HEK293T (cell line): ENCODE measurements around the gene NFE2L3.
"Not testable (repeated sequence)": the region's sequence is repeated elsewhere in the genome, so short reads cannot be mapped to it uniquely, and the experiment has no call there.

Experiments used
- CTCF ChIA-PET: fragments of 350-600 bp; formaldehyde crosslinking; extraction: SDS; loops from one replicate; lab custom pipeline; 2021; ENCODE audit warnings: antibody characterized with exemption, inconsistent platforms; lab: Yijun Ruan, JAX
- POLR2A ChIA-PET: fragments of 350-600 bp; formaldehyde crosslinking; extraction: SDS; loops from one replicate; lab custom pipeline; 2020; ENCODE audit warnings: antibody characterized with exemption, inconsistent platforms; lab: Yijun Ruan, JAX
- DNase-seq: peaks from one replicate; pipeline ENCODE4 v3.0.0; 2012; ENCODE audit warnings: mixed read lengths; ENCODE audit errors: extremely low spot score
- ARNT ChIP-seq: fragments of 450-650 bp; IDR thresholded peaks from 2 replicates; pipeline ENCODE4 v1.6.1; 2017; ENCODE audit warnings: mild to moderate bottlenecking
- BHLHE40 ChIP-seq: fragments of 450-650 bp; IDR thresholded peaks from 2 replicates; pipeline ENCODE4 v1.6.1; 2016; ENCODE audit warnings: mild to moderate bottlenecking, moderate library complexity, borderline replicate concordance
- CTBP1 ChIP-seq: fragments of 450-650 bp; IDR thresholded peaks from 2 replicates; pipeline ENCODE4 v1.6.1; 2016; ENCODE audit warnings: borderline replicate concordance
- ELF4 ChIP-seq: fragments of 450-650 bp; IDR thresholded peaks from 2 replicates; pipeline ENCODE4 v1.6.1; 2017; ENCODE audit warnings: antibody characterized with exemption
- FOXA1 ChIP-seq: fragments of 450-650 bp; IDR thresholded peaks from 2 replicates; pipeline ENCODE4 v1.6.1; 2016; ENCODE audit warnings: mild to moderate bottlenecking
- FOXK2 ChIP-seq: fragments of 450-650 bp; IDR thresholded peaks from 2 replicates; pipeline ENCODE4 v1.6.1; 2016; ENCODE audit warnings: mild to moderate bottlenecking
- HDGF ChIP-seq: fragments of 450-650 bp; IDR thresholded peaks from 2 replicates; pipeline ENCODE4 v1.6.1; 2017; ENCODE audit warnings: antibody characterized with exemption, borderline replicate concordance
- L3MBTL2 ChIP-seq: fragments of 450-650 bp; conservative IDR thresholded peaks from 2 replicates; pipeline ENCODE4 v1.6.1; 2016; ENCODE audit warnings: mild to moderate bottlenecking
- LEF1 ChIP-seq: fragments of 450-650 bp; IDR thresholded peaks from 2 replicates; pipeline ENCODE4 v1.6.1; 2017; ENCODE audit warnings: mild to moderate bottlenecking, borderline replicate concordance
- NFRKB ChIP-seq: fragments of 450-650 bp; IDR thresholded peaks from 2 replicates; pipeline ENCODE4 v1.6.1; 2016; ENCODE audit warnings: mild to moderate bottlenecking, moderate library complexity
- SUZ12 ChIP-seq: fragments of 450-650 bp; IDR thresholded peaks from 2 replicates; pipeline ENCODE4 v1.6.1; 2016; ENCODE audit warnings: mild to moderate bottlenecking
- TARDBP ChIP-seq: fragments of 450-650 bp; IDR thresholded peaks from 2 replicates; pipeline ENCODE4 v1.6.1; 2016
- ZNF384 ChIP-seq: fragments of 450-650 bp; IDR thresholded peaks from 2 replicates; pipeline ENCODE4 v1.6.1; 2016
- TF ChIP-seq, protein P1 (sequence below): fragments of 450-650 bp; IDR thresholded peaks from 2 replicates; pipeline ENCODE4 v1.6.1; 2016

NFE2L3 gene

GRCh38 chr7:26181474-26182227 is 29.7 kb downstream of the NFE2L3 start:
- CTCF ChIA-PET: interaction anchor here (0.6 to 1.1 kb wide), 2 partner anchors 103 to 184 kb away, joined by 3 read pairs; no protein-coding TSS in a partner anchor
- POLR2A ChIA-PET: interaction anchor here (1.3 to 1.9 kb wide), 2 partner anchors 30 to 83 kb away, joined by 3 to 9 read pairs; partner anchors contain the start of gene NFE2L3
- no peak for DNase-seq
- TF ChIP-seq HDGF: no peak

DNA sequence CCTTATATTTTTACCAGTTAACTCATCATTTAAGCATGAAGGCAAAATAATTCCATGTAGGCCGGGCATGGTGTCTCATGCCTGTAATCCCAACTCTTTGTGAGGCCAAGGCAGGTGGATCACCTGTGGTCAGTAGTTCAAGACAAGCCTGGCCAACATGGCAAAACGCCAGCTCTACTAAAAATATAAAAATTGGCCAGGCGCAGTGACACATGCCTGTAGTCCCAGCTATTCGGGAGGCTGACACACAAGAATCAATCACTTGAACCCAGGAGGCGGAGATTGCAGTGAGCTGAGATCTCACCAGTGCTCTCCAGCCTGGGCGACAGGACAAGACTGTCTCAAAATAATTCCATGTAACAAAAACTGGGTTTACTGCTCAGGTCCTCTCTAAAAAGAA is 30.3 kb downstream of the NFE2L3 start:
- ChIA-PET POLR2A (interaction anchor here (1.1 to 1.9 kb wide), 3 partner anchors 27 to 84 kb away, joined by 3 to 9 read pairs (median 3); partner anchors contain the start of gene NFE2L3), CTCF (interaction anchor here (0.6 to 1.2 kb wide), 4 partner anchors 91 to 183 kb away, joined by 3 to 7 read pairs (median 4); no protein-coding TSS in a partner anchor)
- TF ChIP-seq NFRKB (no peak), L3MBTL2 (no peak), FOXA1 (no peak), ZNF384 (no peak), LEF1 (no peak), HDGF (no peak), ELF4 (no peak), CTBP1 (no peak), ARNT (no peak), BHLHE40 (no peak), TARDBP (no peak), FOXK2 (no peak)
- TF ChIP-seq, protein P1, sequence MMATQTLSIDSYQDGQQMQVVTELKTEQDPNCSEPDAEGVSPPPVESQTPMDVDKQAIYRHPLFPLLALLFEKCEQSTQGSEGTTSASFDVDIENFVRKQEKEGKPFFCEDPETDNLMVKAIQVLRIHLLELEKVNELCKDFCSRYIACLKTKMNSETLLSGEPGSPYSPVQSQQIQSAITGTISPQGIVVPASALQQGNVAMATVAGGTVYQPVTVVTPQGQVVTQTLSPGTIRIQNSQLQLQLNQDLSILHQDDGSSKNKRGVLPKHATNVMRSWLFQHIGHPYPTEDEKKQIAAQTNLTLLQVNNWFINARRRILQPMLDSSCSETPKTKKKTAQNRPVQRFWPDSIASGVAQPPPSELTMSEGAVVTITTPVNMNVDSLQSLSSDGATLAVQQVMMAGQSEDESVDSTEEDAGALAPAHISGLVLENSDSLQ: no peak; the same call in 1 of the 2 replicates
- no peak for DNase-seq

DNA sequence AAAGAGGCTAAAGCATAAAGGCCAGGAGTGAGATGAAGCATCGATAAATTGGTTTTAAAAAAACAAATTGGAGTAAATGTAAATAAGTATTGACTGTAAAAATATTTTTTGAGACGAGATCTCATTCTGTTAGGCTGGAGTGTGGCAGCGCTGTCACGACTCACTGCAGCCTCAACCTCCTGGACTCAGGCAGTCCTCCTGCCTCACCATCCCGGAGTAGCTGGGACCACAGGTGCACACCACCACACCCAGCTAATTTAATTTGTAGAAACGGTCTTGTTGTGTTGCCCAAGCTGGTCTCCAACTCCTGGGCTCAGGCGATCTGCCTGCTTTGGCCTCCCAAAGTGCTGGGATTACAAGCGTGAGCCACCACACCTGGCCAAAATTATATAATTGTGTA is 30.7 kb downstream of the NFE2L3 start:
- ChIA-PET CTCF (interaction anchor here (0.9 to 1.2 kb wide), 2 partner anchors 92 to 121 kb away, joined by 5 to 7 read pairs; no protein-coding TSS in a partner anchor), POLR2A (interaction anchor here (0.6 to 1.3 kb wide), 4 partner anchors 17 to 91 kb away, joined by 3 to 4 read pairs (median 3); no protein-coding TSS in a partner anchor)
- DNase-seq: no peak
- TF ChIP-seq ELF4: 0 out of 2 replicates have a peak, but pooled peaks have one; percentile 9
- TF ChIP-seq CTBP1: no peak

DNA sequence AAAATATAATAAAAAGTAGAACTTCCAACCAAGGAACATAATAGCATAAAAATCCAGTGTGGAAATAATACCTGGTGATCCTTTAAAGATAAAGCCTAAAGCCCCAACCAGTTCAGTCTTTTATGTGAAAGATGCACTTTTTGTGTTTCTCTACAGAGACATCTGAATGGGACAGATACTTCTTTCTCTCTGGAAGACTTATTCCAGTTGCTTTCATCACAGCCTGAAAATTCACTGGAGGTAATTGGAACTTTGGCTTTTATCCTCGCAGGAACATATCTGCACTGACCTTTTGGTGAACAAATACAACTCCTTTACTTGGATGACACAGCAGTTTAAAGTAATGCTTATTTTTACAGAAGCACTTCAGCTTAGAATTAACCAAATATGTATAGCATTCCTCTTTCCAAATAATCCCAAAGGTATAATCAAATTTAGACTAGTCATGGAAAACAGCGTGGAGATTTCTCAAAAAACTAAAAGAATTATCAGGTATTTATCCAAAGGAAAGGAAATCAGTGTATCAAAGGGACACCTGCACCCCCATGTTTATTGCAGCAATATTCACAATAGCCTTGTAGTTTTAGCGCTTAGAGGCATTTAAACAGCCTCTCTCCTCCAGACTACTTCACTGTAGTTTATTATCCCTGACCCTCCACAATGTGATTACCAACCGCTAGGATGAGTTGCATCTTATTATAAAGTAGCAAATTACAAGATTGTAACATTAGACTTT is 31.7 kb downstream of the NFE2L3 start:
- TF ChIP-seq LEF1: no peak
- TF ChIP-seq ARNT: no peak
- ChIA-PET CTCF (interaction anchor here (1.2 kb wide), 1 partner anchor 93 kb away, joined by 7 read pairs; no protein-coding TSS in a partner anchor), POLR2A (interaction anchor here (0.9 kb wide), 1 partner anchor 92 kb away, joined by 4 read pairs; no protein-coding TSS in a partner anchor)
- no peak for DNase-seq

- CTCF ChIA-PET, DNase-seq, POLR2A ChIA-PET: not testable (repeated sequence)
- TF ChIP-seq L3MBTL2: 0 out of 2 replicates have a peak, but pooled peaks have one; percentile 11
Observed at GRCh38 chr7:26184281-26185101, 32.5 kb downstream of the NFE2L3 start.

DNA sequence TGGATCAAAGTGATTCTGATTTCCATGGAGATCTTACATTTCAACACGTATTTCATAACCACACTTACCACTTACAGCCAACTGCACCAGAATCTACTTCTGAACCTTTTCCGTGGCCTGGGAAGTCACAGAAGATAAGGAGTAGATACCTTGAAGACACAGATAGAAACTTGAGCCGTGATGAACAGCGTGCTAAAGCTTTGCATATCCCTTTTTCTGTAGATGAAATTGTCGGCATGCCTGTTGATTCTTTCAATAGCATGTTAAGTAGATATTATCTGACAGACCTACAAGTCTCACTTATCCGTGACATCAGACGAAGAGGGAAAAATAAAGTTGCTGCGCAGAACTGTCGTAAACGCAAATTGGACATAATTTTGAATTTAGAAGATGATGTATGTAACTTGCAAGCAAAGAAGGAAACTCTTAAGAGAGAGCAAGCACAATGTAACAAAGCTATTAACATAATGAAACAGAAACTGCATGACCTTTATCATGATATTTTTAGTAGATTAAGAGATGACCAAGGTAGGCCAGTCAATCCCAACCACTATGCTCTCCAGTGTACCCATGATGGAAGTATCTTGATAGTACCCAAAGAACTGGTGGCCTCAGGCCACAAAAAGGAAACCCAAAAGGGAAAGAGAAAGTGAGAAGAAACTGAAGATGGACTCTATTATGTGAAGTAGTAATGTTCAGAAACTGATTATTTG is 33.3 kb downstream of the NFE2L3 start:
- CTCF ChIA-PET: no interaction called here
- no peak for DNase-seq
- TF ChIP-seq L3MBTL2 (0 out of 2 replicates have a peak, but pooled peaks have one; percentile 11), NFRKB (0 out of 2 replicates have a peak, but pooled peaks have one; percentile 9), TARDBP (no peak)
- POLR2A ChIA-PET: interaction anchor here (1.0 kb wide), 1 partner anchor 15 kb away, joined by 4 read pairs; the partner anchor contains the start of gene HNRNPA2B1

DNA sequence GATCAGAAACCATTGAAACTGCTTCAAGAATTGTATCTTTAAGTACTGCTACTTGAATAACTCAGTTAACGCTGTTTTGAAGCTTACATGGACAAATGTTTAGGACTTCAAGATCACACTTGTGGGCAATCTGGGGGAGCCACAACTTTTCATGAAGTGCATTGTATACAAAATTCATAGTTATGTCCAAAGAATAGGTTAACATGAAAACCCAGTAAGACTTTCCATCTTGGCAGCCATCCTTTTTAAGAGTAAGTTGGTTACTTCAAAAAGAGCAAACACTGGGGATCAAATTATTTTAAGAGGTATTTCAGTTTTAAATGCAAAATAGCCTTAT is 33.8 kb downstream of the NFE2L3 start:
- DNase-seq: no peak
- no peak for TF ChIP-seq ARNT
- no peak for TF ChIP-seq FOXA1
- TF ChIP-seq CTBP1: no peak
- no peak for TF ChIP-seq L3MBTL2
- TF ChIP-seq SUZ12: no peak
- TF ChIP-seq ELF4: no peak
- no peak for TF ChIP-seq BHLHE40
- ChIA-PET CTCF (no interaction called here), POLR2A (interaction anchor here (1.0 kb wide), 1 partner anchor 14 kb away, joined by 4 read pairs; the partner anchor contains the start of gene HNRNPA2B1)
